ENCODE data around the gene ZKSCAN1.

ZKSCAN1 gene

DNA sequence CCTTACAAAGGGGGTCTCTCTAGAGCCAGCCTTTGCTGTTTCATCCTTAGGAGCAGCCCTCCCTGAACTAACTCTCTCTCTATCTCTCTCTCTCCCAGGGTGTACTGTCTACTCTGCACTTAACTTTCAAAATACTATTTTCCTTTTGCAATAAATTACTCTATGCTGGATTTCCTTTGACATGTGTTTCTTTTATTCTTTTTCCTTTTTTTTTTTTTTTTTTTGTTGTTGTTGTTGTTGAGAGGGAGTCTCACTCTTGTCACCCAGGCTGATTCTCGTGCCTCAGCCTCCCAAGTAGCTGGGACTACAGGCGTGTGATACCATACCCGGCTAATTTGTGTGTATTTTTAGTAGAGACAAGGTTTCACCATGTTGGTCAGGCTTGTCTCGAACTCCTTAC lies 67.6 kb downstream of the ZKSCAN1 start:
- DNase-seq: no peak

- DNase-seq: no peak
Observed at GRCh38 chr7:100085515-100085914, 70.1 kb downstream of the ZKSCAN1 start.

GRCh38 chr7:100087055-100087750 lies 71.8 kb downstream of the ZKSCAN1 start:
- DNase-seq: peak; percentile 99

DNA sequence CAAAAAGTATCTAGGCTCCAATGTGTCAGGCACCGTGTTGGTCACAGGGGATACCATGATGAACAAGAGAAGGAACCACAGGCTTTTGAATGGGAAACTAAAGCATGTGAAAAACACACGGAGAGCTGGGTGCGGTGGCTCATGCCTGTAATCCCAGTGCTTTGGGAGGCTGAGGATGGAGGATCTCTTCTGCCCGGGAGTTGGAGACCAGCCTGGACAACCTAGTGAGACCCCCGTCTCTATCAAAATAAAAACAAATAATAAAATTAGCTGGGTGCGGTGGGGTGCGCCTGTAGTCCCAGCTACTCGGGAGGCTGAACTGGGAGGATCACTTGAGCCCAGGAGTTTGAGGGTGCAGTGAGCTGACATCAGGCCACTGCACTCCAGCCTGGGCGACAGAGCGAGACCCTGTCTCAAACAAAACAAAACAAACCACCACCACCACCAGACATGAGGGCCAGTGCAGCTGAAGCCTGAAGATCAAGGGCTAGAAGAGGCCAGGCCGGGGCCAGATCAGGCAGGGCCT lies 72.8 kb downstream of the ZKSCAN1 start:
- DNase-seq: no peak

DNA sequence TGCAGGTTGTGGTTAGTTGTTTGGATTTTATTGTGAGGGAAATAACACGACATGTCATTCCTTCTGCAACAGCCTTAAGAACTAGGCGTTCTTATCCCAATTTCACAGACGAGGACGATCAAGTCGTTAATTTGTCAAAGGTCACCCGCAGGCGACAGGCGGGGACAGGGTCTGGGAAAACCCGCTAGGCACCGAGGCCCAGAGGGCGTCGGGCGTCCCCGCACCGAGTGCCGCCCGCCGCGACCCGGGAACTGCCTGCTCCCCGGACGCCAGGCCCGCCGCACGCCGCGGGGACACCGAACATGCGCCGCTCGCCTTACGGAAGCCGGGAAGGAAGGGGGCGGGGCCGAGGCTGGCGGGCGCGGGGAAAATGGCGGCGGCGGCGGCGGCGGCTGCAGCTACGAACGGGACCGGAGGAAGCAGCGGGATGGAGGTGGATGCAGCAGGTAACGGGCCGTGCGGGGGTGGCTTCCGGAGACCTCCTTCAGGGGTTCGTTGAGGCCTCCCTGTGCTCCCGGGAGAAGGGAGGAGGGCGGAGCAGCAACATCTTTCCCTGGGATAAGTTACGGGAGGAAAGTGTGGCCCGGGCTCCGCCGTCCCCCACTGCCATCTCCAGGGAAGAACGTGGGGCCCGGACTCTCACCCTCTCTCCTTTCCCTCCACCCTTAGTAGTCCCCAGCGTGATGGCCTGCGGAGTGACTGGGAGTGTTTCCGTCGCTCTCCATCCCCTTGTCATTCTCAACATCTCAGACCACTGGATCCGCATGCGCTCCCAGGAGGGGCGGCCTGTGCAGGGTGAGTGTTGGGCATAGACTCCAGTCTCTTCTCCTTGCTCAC lies 73.4 kb downstream of the ZKSCAN1 start, which contains the start of gene COPS6:
COPS6 (plus strand) TSS at position 349 of the 837 bp plus-strand sequence; CDS start at position 371, 22 bp downstream.
- DNase-seq: peak; percentile 86

DNA sequence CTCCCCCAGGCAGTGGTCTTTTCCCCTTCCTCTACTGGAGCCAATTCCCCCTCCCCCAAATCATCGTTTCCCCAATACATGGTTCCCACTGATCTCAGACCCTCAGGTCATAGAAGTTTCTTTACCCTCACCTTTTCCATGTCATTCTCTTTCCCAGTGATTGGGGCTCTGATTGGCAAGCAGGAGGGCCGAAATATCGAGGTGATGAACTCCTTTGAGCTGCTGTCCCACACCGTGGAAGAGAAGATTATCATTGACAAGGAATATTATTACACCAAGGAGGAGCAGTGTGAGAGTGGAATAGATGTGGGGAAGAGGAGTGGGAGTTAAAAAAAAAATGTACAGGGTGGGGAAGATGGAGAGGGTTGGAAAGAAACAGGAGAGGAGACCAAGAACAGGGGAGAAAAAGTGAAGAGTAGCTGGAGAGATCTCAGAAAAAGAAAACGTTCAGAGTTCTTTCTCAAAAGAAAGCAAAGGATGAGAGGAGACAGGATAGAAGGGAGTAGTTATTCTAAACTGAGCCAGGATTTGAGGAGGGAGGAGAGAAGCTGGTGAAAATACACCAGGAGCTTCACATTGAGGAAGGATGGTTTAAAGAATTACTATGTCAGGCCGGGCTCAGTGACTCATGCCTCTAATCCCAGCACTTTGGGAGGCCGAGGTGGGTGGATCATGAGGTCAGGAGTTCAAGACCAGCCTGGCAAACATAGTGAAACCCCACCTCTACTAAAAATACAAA lies 74.2 kb downstream of the ZKSCAN1 start:
- peak; percentile 51 for DNase-seq

DNA sequence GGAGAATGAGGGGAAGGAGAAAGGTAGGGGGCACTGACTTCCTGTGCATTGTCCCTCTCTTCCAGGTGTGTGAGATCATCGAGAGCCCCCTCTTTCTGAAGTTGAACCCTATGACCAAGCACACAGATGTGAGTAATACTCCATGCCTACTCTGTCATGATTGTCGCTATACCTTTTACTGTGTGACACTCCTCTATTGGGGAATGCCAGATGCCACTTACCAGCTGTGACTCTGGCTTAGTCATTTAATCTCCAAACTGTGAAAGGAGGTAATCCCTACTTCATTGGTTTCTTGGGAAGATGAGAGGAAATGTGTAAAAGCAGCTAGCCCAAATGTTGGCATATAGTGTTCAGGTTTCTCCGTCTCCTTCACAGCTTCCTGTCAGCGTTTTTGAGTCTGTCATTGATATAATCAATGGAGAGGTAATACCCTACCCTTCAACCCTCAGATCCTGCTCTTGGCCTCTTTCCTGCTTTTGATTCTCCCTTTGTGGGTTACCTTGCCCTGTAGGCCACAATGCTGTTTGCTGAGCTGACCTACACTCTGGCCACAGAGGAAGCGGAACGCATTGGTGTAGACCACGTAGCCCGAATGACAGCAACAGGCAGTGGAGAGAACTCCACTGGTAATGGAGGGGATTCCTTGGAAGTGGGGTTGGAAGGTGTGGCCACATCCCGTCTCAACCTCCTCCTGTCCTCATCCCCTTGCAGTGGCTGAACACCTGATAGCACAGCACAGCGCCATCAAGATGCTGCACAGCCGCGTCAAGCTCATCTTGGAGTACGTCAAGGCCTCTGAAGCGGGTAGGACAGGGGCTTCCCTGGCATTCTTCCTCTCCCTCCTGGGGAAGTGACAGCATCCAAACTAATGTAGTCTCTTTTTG lies 75.4 kb downstream of the ZKSCAN1 start:
- no peak for DNase-seq

All from fibroblast of skin of right biceps (primary cell).